ENCODE data around the gene COL13A1. TPM values are rescaled to one million over a fixed set of nuclear protein-coding genes. Genes with fewer than 3 reads are reported as not detected.

COL13A1 gene
- total RNA-seq, 6 experiments from 2014 or later, result 0.18 to 0.44 (median 0.30) TPM; not detected in 2

DNA sequence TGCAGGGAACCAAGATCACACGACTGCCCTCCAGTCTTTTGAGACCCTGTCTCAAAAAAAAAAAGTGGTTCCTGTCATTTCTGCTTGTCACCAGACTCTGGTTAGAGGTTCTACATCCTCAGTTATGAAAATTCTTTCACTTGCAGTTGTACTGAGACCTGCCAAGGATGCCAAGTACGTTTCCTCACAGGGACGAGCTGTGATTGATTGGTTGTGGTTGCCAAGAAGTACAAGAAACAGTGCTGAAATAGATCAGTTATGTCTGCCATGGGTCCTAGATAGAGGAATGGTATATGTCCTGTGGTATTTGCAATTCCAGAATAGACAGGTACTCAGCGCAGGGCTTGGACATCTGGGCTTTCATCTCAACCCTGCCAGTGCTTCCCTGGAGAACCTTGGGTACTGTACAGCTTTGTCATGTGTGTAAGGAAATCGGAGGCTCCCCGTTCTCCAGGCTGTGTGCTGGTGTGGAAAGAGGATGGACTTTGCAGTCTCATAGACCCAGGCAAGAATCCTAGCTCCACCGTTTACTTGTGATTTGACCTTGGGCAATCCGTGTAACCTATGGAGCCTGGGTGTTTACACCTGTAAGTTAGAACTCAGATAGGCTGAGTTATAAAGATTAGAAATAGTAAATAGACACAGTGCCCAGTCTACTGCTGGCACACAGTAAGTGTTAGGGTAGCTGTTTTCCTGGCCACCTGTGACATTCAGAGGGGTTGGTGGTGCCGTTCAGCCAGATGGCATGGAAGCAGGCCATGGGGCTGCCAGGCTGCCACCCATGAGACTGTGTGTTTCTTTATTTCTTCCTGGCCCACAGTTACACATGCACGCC lies 53.0 kb downstream of the COL13A1 start:
- H3K27me3 ChIP-seq, result no peaks in the 10 kb centered on the region
- no peaks in the 10 kb centered on the region for H3K36me3 ChIP-seq
- H3K27ac ChIP-seq, result no peak overlapping the region
- ATAC-seq (peak in 1 of 4 donors; percentile 17), DNase-seq (no peak)
- H3K4me3 ChIP-seq, result no peak overlapping the region
- no peak for TF ChIP-seq POLR2A (IDR thresholded peaks at IDR 0.05)
- TF ChIP-seq, protein P1, sequence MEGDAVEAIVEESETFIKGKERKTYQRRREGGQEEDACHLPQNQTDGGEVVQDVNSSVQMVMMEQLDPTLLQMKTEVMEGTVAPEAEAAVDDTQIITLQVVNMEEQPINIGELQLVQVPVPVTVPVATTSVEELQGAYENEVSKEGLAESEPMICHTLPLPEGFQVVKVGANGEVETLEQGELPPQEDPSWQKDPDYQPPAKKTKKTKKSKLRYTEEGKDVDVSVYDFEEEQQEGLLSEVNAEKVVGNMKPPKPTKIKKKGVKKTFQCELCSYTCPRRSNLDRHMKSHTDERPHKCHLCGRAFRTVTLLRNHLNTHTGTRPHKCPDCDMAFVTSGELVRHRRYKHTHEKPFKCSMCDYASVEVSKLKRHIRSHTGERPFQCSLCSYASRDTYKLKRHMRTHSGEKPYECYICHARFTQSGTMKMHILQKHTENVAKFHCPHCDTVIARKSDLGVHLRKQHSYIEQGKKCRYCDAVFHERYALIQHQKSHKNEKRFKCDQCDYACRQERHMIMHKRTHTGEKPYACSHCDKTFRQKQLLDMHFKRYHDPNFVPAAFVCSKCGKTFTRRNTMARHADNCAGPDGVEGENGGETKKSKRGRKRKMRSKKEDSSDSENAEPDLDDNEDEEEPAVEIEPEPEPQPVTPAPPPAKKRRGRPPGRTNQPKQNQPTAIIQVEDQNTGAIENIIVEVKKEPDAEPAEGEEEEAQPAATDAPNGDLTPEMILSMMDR (IDR thresholded peaks at IDR 0.05), result no peak
- H3K9me3 ChIP-seq, result no peaks in the 10 kb centered on the region
- 21% methylated on average over 6 of the region's 10 CpGs for WGBS (ENCODE audit: insufficient coverage, low coverage, low lambda C conversion rate, missing lambda C conversion rate)
- no peaks in the 10 kb centered on the region for H3K4me1 ChIP-seq
- intact Hi-C loops (cut with DNase I), result no loop called here

DNA sequence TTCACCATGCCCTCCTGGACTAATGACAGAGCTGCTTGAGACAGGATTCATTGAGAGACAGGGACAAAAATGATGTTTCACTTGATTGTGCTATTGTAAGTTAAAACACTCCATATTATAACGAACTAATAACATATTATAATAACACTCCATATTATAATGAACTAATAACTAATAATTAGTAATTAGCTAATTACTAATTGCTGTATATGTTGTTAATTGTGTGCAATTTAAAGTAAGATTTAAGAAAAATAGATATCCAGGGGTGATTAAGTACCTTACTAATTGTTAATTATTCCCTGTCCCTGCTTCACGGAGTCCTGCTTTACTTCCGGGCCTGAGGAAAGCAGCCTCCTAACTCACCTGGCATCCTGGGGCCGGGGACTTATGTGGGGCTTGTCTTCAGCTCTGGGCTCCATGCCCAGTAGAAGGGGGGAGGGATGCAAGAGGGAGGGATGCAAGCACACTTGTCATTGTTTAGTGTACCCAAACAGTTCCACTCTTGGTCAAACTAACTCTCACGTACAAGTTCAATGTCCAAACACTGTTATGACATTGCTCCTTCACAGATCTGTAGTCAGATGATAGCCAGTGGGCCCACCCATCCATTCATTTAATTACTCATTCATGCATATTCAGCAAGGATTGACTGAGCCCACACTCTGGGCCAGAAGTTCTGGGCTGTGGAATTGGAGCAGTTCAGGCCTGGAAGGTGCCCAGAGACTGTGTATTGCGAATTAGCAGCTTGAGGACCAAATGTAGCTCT lies 53.8 kb downstream of the COL13A1 start:
- ATAC-seq, result peak in 1 of 4 donors; percentile 66
- no peaks in the 10 kb centered on the region for H3K4me1 ChIP-seq
- WGBS (ENCODE audit: insufficient coverage, low coverage, low lambda C conversion rate, missing lambda C conversion rate), result 63% methylated on average over 5 of the region's 6 CpGs
- no peaks in the 10 kb centered on the region for H3K27me3 ChIP-seq
- H3K4me3 ChIP-seq, result no peak overlapping the region
- no peak overlapping the region for H3K27ac ChIP-seq
- TF ChIP-seq, protein P1 (IDR thresholded peaks at IDR 0.05), result no peak
- TF ChIP-seq POLR2A (IDR thresholded peaks at IDR 0.05), result no peak
- no peak for DNase-seq
- no peaks in the 10 kb centered on the region for H3K9me3 ChIP-seq
- intact Hi-C loops (cut with DNase I), result no loop called here
- no peaks in the 10 kb centered on the region for H3K36me3 ChIP-seq

DNA sequence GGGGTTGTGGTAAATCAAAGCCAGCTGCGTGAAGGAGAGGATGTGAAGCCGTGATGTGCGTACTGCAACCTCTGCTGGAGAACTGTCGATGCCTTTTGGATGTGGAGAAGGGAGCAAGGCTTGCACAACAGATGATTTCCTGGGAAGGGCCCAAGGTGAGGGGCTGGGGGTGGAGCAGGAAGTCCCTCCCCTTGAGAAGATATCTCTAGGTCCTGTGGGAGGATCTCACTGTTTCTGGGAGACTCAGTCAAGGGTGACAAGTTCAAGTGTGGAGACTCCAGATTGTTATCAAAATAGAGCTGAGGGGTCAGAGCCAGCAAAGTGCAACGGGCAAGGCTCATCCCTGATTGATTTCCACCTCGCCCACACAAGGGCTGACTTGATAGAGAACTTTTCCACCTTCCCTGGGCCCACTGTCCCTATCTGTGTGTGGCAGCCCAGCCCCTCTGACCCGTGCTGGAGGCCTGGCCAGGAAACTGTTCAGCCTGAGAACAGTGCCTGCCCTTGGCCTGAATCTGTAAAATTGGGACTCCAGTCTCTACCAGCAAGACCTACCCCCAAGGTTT lies 55.0 kb downstream of the COL13A1 start:
- Histone ChIP-seq H3K4me3 (no peak overlapping the region), H3K27ac (no peak overlapping the region), H3K27me3 (no peaks in the 10 kb centered on the region), H3K36me3 (no peaks in the 10 kb centered on the region), H3K9me3 (no peaks in the 10 kb centered on the region), H3K4me1 (no peaks in the 10 kb centered on the region)
- intact Hi-C loops (cut with DNase I), result no loop called here
- DNase-seq, result no peak
- ATAC-seq, result no peak
- 38% methylated on average over 4 of the region's 7 CpGs for WGBS (ENCODE audit: insufficient coverage, low coverage, low lambda C conversion rate, missing lambda C conversion rate)
- TF ChIP-seq POLR2A (IDR thresholded peaks at IDR 0.05), result no peak
- TF ChIP-seq, protein P1 (IDR thresholded peaks at IDR 0.05), result no peak

GRCh38 chr10:69858201-69858600 lies 56.5 kb downstream of the COL13A1 start:
- TF ChIP-seq, protein P1 (IDR thresholded peaks at IDR 0.05), result no peak
- no peak for TF ChIP-seq POLR2A (IDR thresholded peaks at IDR 0.05)
- WGBS (ENCODE audit: insufficient coverage, low coverage, low lambda C conversion rate, missing lambda C conversion rate), result 50% methylated on average over 1 of the region's 1 CpG
- Histone ChIP-seq H3K27me3 (no peaks in the 10 kb centered on the region), H3K36me3 (no peaks in the 10 kb centered on the region), H3K4me3 (no peak overlapping the region), H3K4me1 (no peaks in the 10 kb centered on the region), H3K27ac (no peak overlapping the region), H3K9me3 (no peaks in the 10 kb centered on the region)
- intact Hi-C loops (cut with DNase I), result no loop called here
- ATAC-seq (no peak), DNase-seq (no peak)
